ENCODE data around the gene SLMAP.

GRCh38 chr3:57772251-57772650 is 16.1 kb downstream of the SLMAP start:
- no peak for TF ChIP-seq CTCF (optimal IDR thresholded peaks at IDR 0.05 in 1 of 3, IDR thresholded peaks at IDR 0.05 in 1 of 3, conservative IDR thresholded peaks at IDR 0.05 in 1 of 3; ENCODE audit: extremely low read depth in 1 of 3, insufficient read depth in 2 of 3, low read length in 3 of 3)
- no peak for TF ChIP-seq EZH2 (IDR thresholded peaks at IDR 0.05; ENCODE audit: low read length)
